NCI-H2227 treated with DMSO at 0.1 percent for 48 hours (cell line): ENCODE measurements around the gene CCSAP.
"Not testable (repeated sequence)": the region's sequence is repeated elsewhere in the genome, so short reads cannot be mapped to it uniquely, and the experiment has no call there.

Experiments
- DNase-seq: peaks from one replicate; lab custom pipeline; 2025; lab: John Stamatoyannopoulos, UW

Gene CCSAP

DNA sequence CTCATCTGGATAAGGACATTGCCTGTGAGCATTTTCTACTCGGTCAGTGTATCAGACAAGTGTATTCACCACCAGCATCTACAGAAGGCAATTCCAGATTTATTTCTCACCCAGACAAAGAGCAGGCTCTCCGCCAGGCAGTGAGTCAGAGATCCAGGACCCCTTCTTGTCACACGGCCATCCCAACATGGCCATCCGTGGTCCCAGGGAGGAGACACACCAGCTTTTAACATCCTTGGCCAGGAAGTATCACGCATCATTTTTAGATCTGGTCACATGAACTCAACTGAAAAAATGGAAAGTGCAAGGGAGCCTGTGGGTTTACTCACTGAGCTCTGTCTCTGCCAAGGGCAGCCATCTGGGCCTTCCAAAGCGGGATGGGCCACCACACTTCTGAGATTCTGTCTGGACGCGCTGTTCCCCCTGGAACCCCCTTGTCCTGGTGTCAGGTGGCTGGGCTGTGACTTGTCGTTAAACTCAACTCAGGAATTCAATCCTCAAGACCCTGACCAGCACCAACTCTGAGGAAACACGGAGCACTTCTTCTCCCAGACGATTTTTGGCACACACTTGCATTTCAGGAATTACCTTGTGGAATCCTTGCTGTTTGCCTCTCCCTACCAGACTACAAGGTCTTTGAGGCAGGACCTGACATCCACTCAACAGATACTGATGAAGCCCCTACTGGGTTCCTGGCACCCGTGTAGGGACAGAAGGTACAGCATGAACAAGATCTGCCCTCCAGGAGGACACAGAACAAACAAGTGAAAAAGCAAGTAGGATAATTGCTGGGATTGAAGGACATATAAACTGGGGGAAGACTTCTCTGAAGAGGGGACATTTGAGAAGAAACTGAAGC lies 21.6 kb upstream of the CCSAP start:
- DNase-seq = no peak

GRCh38 chr1:229363723-229364122 lies 20.9 kb upstream of the CCSAP start:
- no peak for DNase-seq

- DNase-seq = no peak
Observed at GRCh38 chr1:229360420-229360819, 17.6 kb upstream of the CCSAP start.

- DNase-seq = no peak
Observed at GRCh38 chr1:229355661-229356060, 12.8 kb upstream of the CCSAP start.

DNA sequence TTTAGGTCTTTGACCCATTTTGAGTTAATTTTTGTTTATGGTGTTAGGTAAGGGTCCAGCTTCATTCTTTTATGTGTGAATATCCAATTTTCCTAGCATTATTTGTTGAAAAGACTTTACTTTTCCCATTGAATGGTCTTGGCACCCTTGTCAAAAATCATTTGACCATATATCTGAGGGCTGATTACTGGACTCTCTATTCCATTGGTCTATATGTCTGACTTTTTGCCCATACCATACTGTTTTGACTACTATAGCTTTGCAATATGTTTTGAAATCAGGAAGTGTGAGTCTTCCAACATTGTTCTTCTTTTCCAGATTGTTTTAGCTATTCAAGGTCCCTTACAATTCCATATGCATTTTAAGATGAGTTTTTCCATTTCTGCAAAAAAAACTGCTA lies 11.4 kb upstream of the CCSAP start:
- DNase-seq = no peak

DNA sequence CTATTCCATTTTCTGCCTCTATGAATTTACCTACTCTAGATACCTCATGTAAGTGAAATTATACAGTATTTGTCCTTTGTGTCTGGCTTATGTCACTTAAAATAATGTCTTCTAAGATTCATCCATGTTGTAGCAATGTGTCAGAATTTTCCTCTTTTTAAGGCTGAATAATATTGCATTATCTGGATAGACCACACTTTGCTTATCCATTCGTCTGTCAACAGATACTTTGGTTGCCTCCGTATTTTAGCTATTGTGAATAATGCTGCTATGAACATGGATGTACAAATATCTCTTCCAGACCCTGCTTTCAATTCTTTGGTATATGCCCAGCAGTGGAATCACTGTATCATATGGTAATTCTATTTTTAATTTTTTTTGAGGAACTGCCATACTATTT lies 10.1 kb upstream of the CCSAP start:
- DNase-seq = no peak

DNA sequence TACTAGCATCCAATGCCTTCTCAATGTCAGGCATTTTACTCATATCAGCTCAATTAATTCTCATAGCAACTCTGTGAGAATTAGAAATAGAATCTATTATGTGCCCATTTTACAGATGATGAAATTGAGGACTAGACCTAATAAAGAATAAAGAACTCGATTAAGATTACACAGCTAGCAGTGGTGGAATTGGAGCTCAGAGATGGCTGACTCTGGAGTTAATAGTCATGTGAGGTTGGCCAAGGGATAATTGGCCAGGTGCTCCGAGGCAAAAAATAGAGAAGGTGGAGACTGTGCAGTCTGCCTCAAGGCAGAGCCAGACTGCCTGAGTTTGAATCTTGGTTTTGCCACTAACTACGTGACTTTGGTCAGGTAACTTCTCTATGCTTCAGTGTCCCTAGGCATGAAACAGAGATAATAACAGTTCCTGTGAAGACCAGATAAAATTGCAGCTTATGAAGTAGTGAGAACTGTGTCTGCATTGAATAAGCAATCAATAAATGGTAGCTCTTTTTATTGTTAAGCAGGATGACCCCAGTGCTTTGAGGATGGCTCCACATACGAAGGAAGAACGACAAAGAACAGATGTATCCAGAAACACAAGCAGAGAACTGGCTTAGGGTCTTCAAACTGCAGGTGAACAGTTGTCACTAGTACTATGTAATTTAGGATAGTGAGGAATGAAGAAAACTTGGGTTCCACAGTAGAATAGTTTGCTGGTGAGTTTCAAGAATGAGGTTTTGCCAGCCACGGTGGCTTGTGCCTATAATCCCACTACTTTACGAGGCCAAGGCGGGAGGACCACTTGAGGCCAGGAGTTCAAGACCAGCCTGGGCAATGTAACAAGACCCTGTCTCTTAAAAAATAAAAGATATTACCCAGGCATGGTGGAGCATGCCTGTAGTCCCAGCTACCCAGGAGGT lies 6.9 kb upstream of the CCSAP start:
- peak; percentile 11 for DNase-seq

DNA sequence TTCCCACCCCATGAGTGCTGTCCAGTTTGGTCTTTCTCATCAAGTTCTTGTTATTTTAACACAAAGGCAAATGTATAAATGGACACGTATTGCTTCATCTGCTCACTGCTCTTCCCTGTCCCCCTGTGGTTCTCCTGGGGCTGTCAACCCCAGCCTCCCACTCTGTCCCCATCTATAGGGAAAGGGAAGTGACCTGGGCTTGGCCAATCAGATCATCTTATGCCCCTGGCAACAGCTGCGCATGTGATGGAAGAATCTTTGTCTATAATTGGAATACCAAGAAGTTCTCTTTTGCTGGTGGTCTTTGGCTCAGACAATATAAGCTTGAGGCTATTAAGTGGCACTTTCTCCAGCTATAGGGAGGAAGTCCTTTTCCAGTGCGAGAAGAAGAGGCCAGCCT lies 4.7 kb upstream of the CCSAP start:
- DNase-seq = no peak

- DNase-seq = no peak
Observed at GRCh38 chr1:229344937-229345684, 2.3 kb upstream of the CCSAP start.

- DNase-seq = peak; percentile 26
Observed at GRCh38 chr1:229344139-229344538, 1.3 kb upstream of the CCSAP start.

DNA sequence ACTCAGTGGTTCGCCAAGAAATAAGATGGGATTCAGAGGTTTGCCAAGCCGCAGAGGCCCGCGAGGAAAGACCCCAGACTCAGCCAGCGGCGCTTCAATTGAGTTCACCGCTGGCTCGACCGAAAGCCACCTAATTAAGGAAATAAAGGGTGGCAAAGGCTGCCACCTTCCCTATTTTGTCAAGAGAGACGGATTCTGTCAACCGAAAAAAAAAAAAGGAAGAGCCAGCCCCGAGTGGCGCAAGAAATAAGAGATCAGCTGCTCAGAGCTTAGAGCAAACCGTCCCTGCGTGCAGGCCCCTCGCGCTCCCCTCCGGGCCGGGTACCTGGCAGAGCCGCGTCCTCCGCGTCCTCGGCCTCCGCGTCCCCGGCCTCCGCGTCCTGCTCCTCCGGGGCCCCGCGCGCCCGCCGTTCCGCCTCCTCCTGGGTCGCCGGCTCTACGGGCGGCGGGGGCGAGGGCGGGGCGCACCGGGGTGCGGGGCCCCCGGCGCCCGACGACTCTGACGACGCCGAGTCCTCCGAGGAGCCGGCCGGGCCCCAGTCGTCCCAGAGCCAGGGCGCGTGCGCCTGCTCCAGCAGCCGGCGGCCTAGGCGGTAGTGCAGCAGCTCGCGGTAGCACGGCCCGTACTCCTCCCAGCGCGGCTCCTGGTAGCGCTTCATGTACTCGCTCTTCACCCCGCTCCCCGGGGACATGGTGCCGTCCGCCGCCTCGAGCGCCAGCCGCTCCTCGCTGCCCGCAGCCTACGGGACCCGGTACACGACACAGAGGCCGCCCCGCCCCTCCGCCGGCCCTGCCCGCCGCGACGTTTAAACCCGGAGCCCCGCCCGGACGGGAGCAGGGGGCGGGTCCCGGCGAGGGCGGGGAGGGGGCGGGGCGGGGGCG lies 832 bp downstream of the CCSAP start:
- DNase-seq = peak; percentile 81

DNA sequence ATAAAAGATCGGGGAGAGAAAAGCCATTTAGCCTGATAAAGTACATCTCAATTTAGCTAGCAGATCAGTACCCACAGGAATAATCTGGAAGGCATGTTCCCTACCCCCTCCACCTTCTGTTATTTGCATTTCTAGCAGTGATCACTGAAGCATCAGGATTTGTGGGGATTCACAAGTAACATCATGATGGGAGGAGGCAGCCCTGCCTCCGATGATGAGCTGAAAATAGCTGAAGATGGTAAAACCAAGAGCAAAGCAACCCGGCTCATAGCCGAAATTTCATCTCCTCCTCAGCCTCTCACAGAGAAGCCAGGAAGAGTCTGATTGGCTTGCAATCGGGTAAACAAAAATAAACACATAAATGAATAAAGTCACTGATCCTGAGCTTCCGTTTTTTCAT lies 2.4 kb downstream of the CCSAP start:
- peak; percentile 25 for DNase-seq

- peak; percentile 15 for DNase-seq
Observed at GRCh38 chr1:229339520-229339919, 3.3 kb downstream of the CCSAP start.

DNA sequence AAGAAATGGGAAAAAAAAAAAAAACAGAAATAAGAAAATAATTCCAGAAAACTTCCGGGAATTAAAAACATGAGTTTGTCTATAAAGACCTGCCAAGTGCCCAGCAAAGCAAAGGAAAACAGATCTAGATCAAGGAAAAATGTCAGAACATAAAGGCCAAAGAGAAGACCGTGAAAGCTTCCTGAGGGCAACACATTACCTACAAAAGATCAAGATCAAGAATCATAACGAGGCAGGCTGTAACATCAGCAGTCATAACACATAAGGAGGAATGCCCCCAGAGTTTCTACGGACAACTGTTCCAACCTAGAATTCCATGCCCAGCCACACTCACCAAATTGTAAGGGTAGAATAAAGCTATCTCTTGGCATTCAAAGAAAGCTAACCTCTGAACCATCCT lies 3.8 kb downstream of the CCSAP start:
- no peak for DNase-seq

GRCh38 chr1:229336345-229336744 lies 6.5 kb downstream of the CCSAP start:
- DNase-seq = peak; percentile 29

GRCh38 chr1:229334716-229335115 lies 8.1 kb downstream of the CCSAP start:
- no peak for DNase-seq

DNA sequence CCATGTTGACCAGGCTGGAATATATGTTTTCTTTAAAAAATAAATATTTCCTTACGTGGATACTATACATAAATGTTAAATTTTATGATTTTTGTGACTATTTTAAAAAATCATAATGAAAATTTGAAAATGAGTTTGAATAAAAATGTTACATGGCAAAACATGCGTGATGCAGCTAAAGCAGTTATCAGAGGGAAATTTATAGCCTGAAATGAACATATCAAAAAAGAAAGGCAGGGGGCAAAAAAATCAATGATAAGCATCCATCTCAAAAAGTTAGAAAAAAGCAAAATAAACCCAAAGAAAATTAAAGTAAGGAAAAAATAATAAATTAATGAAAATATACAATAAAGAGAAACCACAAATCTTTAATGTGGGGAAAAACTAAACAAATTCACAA lies 8.6 kb downstream of the CCSAP start:
- no peak for DNase-seq

- DNase-seq = no peak
Observed at GRCh38 chr1:229328598-229329362, 14.1 kb downstream of the CCSAP start.

DNA sequence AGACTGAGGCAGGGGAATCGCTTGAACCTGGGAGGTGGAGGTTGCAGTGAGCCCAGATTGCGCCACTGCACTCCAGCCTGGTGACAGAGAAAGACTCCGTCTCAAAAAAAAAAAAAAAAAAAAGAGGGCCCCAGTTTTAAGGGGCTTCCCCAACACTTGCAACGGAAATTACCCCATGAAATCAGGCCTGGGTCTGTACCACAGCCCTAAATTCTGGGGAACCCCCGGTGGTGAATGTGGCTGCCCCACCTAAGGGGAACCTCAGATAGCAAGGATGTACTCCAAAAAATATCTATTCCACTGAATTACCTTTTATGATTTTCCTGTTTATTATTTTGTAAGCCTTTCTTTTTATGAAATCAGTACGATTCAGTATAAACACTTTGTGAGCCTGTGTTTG lies 15.1 kb downstream of the CCSAP start:
- DNase-seq = not testable (repeated sequence)

GRCh38 chr1:229326601-229327000 lies 16.2 kb downstream of the CCSAP start:
- DNase-seq = no peak
